GM19043 (cell line): Measurements from ENCODE around the gene S1PR4.
"Not testable (repeated sequence)": the region's sequence is repeated elsewhere in the genome, so short reads cannot be mapped to it uniquely, and the experiment has no call there.

Experiments used
- ATAC-seq: cut with Tn5 transposase; IDR thresholded peaks from one replicate; pipeline ENCODE4 v1.9.1; 2021; ENCODE audit warnings: low read depth; ENCODE audit not compliant: unreplicated experiment

S1PR4 gene

DNA sequence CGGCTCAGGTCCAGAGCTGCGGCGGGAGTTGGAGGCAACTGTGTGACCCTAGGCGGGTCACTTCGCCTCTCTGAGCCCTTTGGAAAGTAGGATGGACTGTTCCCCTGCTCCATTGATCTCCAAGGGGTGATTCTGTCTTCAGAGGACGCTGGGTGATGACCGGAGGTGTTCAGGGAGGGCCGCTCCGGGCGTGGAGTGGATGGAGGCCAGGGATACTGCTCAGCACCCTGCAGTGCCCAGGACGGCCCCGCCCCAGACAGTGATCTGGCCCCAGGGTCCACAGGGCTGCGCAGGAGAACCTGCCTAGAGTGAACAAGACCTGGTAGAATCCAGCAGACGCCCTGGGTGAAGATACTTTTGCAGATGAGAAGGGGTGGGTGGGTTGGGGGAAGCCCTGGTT lies 14.1 kb downstream of the S1PR4 start:
- no peak for ATAC-seq

- no peak for ATAC-seq
Observed at GRCh38 chr19:3193256-3194105, 14.9 kb downstream of the S1PR4 start.

- ATAC-seq: no peak
Observed at GRCh38 chr19:3194106-3195087, 15.8 kb downstream of the S1PR4 start.

- no peak for ATAC-seq
Observed at GRCh38 chr19:3196064-3196932, 17.7 kb downstream of the S1PR4 start.

- ATAC-seq: no peak
Observed at GRCh38 chr19:3196933-3197205, 18.3 kb downstream of the S1PR4 start.

DNA sequence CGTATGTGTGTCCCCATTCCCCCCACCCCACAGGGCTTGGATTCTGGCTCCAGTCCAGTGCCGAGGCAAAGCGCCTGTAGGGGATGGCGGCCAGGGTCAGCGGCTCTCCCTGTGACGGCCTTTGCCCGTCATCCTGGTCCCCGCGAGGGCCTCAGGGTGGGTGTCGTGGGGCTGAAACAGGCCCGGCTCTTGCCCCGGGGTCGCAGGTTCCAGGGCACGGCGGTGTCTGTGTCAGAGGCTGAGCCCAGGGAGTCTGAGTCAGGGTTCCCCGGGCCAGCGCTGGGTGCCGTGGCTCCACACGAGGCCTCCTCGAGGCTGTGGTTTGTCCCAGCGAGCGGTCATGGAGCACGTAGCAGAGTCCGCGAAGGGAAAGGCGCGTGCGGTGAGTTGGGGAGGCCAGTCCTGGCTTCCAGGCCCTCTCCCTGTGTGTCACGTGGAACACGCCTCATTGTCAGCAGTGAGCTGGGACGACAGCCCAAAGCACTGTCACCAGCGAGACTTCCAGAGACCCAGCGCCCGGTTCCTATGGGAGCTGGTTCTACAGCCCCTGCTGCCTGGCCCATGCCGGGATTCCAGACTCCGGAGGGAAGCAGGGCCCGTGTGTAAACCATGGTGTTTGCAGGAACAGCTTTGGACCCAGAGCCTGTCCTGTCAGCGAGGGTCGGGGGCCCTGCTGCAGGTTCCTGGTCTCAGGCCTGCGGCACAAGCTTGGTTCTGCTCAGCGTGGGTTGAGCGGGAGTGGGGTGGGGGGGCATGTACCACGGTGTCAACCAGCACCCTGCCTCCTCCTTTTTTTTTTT lies 20.5 kb downstream of the S1PR4 start:
- ATAC-seq: no peak

- no peak for ATAC-seq
Observed at GRCh38 chr19:3201072-3201700, 22.6 kb downstream of the S1PR4 start.

- no peak for ATAC-seq
Observed at GRCh38 chr19:3201911-3202310, 23.3 kb downstream of the S1PR4 start.

- no peak for ATAC-seq
Observed at GRCh38 chr19:3202346-3202745, 23.8 kb downstream of the S1PR4 start.

DNA sequence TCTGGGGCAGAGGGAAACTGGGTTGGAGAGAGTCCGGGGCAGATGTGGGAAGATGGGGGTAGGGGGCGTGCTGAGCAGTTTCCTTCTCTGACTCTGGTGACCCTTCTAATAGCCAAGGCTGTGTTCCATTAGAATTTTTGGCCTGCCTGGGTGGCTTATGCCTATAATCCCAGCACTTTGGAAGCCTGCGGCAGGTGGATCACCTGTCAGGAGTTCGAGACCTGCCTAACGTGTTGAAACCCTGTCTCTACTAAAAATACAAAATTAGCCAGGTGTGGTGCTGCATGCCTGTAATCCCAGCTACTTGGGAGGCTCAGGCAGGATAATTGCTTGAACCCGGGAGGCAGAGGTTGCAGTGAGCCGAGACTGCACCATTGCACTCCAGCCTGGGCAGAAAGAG lies 24.3 kb downstream of the S1PR4 start:
- not testable (repeated sequence) for ATAC-seq

GRCh38 chr19:3203805-3204645 lies 25.5 kb downstream of the S1PR4 start:
- no peak for ATAC-seq

DNA sequence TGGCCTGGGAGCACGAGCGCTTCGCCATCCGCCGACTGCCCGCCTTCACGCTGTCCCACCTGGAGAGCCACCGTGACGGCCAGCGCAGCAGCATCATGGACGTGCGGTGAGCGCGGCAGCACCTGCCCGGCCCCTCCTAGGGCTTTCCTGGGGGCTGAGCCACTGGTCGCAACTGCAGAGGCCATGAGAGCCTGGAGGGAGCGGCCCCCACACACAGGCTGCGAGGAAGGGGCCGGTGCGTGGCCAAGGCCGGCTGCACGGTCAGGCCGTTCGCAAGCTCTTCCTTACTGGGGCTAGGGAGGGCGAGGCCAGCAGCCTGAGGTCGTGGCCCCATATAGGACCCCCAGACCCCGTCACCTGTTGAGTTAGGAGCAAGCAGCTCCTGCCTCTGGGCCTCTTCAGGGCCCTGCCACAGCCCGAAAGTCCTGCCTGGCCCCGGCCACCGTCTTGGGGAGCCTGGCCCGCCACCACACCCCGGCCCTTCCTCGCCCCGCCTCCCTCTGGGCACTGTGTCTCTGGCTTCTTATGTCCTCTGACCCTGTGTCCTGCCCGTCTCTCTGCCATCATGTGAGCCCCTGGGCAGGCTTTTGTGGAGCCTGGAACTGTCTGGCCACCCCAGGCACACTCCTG lies 26.2 kb downstream of the S1PR4 start:
- ATAC-seq: no peak

DNA sequence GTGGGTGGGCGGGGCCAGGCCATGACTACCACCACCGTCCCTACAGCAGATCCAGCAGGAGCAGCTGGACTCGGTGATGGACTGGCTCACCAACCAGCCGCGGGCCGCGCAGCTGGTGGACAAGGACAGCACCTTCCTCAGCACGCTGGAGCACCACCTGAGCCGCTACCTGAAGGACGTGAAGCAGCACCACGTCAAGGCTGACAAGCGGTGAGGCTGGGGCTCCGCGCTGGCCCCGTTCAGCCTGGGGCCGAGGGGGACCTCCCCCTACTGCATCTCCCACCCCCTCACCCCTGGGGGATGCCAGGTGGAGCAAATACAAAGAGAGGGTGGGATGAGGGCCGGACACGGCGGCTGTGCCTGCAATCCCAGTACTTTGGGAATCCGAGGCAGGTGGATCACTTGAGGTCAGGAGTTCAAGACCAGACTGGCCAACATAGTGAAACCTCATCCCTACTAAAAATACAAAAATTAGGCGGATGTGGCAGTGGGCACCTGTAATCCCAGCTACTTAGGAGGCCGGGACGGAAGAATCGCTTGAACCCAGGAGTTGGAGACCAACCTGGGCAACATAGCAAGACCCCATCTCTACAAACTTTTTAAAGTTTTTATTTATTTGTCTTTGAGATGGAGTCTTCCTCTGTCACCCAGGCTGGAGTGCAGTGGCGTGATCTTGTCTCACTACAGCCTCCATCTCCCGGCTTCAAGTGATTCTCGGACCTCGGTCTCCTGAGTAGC lies 27.8 kb downstream of the S1PR4 start:
- no peak for ATAC-seq

- ATAC-seq: no peak
Observed at GRCh38 chr19:3207461-3208242, 29.1 kb downstream of the S1PR4 start.

GRCh38 chr19:3208317-3209207 lies 30.0 kb downstream of the S1PR4 start:
- ATAC-seq: no peak
